Measurements from ENCODE around the gene KIF17.

The KIF17 gene

GRCh38 chr1:20711285-20712214, 6.3 kb downstream of the KIF17 start:
- TF ChIP-seq CTCF (IDR thresholded peaks at IDR 0.05; ENCODE audit: extremely low read depth, insufficient read depth, missing control alignments): no peak
- no peak for DNase-seq (ENCODE audit: low spot score)
- in situ Hi-C loops (cut with MboI; ENCODE audit: low pct_unique_long_range_greater_than_20kb, low sequenced_read_pairs, unreplicated experiment): no loop called here

- in situ Hi-C loops (cut with MboI; ENCODE audit: low pct_unique_long_range_greater_than_20kb, low sequenced_read_pairs, unreplicated experiment): no loop called here
- no peak for TF ChIP-seq CTCF (IDR thresholded peaks at IDR 0.05; ENCODE audit: extremely low read depth, insufficient read depth, missing control alignments)
- DNase-seq (ENCODE audit: low spot score): no peak
Observed at GRCh38 chr1:20710469-20711284, 7.1 kb downstream of the KIF17 start.

- TF ChIP-seq CTCF (IDR thresholded peaks at IDR 0.05; ENCODE audit: extremely low read depth, insufficient read depth, missing control alignments): no peak
- in situ Hi-C loops (cut with MboI; ENCODE audit: low pct_unique_long_range_greater_than_20kb, low sequenced_read_pairs, unreplicated experiment): no loop called here
- DNase-seq (ENCODE audit: low spot score): no peak
Observed at GRCh38 chr1:20709868-20710267, 7.9 kb downstream of the KIF17 start.

GRCh38 chr1:20708891-20709290, 8.9 kb downstream of the KIF17 start:
- no peak for DNase-seq (ENCODE audit: low spot score)
- no peak for TF ChIP-seq CTCF (IDR thresholded peaks at IDR 0.05; ENCODE audit: extremely low read depth, insufficient read depth, missing control alignments)
- in situ Hi-C loops (cut with MboI; ENCODE audit: low pct_unique_long_range_greater_than_20kb, low sequenced_read_pairs, unreplicated experiment): no loop called here

- no peak for TF ChIP-seq CTCF (IDR thresholded peaks at IDR 0.05; ENCODE audit: extremely low read depth, insufficient read depth, missing control alignments)
- no peak for DNase-seq (ENCODE audit: low spot score)
- in situ Hi-C loops (cut with MboI; ENCODE audit: low pct_unique_long_range_greater_than_20kb, low sequenced_read_pairs, unreplicated experiment): no loop called here
Observed at GRCh38 chr1:20708057-20708456, 9.8 kb downstream of the KIF17 start.

- no peak for DNase-seq (ENCODE audit: low spot score)
- in situ Hi-C loops (cut with MboI; ENCODE audit: low pct_unique_long_range_greater_than_20kb, low sequenced_read_pairs, unreplicated experiment): no loop called here
- no peak for TF ChIP-seq CTCF (IDR thresholded peaks at IDR 0.05; ENCODE audit: extremely low read depth, insufficient read depth, missing control alignments)
Observed at GRCh38 chr1:20706841-20707240, 11.0 kb downstream of the KIF17 start.
